ES-I3 (cell line): ENCODE results near the gene TMEM258.

Experiments used
- H3K36me3 ChIP-seq: 2 replicates; pipeline ENCODE4 v1.6.1; 2013; ENCODE audit warnings: mild to moderate bottlenecking, low read length, control low read depth, moderate library complexity; ENCODE audit not compliant: insufficient read depth
- H3K4me1 ChIP-seq: 2 replicates; pipeline ENCODE4 v1.6.1; 2013; ENCODE audit warnings: mild to moderate bottlenecking, control low read depth, low read length; ENCODE audit not compliant: insufficient read depth
- H3K9ac ChIP-seq: 2 replicates; pipeline ENCODE4 v1.6.1; 2013; ENCODE audit warnings: low read depth, mild to moderate bottlenecking, low read length, moderate library complexity
- H3K9me3 ChIP-seq: 2 replicates; pipeline ENCODE4 v1.6.1; 2013; ENCODE audit warnings: mild to moderate bottlenecking, low read length, moderate library complexity; ENCODE audit not compliant: control insufficient read depth, insufficient read depth

The TMEM258 gene

DNA sequence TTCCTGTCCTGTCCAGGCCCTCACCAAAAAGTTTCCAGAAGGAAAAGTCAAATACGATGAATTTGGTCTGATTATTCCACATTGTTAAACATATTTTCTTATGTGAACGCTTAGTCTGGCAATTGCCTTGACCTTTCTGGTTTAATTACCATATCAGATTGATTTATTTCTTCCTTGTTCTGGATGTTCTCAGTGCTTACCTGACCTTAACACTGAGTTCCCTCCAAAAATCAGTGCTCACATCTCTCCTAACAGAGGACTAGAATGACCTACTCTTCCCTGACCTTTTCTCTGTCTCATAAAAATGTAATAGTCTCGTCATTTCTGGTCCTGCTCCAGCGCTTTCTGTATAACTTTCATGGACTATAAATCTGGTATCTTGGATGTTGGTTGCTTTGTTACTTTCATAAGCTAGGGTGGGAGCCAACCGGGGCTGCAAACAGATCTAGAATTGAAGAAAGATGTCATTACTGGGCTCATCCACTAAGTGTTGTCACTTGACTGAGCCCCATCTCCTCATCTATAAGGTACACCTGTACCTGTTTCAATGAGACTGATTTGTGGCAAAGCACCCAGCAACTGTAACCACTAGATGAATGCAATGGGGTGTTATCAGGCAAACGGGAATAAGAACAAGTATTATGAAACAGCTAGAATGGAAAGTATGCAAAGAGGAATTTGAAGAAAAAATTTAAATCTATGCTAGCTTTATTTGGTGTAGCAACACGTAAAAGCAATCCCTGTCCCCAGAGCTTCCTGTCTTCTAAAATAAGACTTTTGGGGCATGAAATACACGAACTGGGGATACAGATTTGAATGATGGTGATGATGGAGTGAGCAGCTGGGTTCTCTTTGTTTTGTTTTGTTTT is 38.1 kb upstream of the TMEM258 start:
- Histone ChIP-seq H3K9ac (0 out of 2 replicates have a peak overlapping the region, but pooled peaks have one; percentile 54), H3K4me1 (peaks cover 30% of the 10 kb centered on the region), H3K36me3 (peaks cover 3% of the 10 kb centered on the region; the same call in 1 of the 2 replicates), H3K9me3 (no peaks in the 10 kb centered on the region)

DNA sequence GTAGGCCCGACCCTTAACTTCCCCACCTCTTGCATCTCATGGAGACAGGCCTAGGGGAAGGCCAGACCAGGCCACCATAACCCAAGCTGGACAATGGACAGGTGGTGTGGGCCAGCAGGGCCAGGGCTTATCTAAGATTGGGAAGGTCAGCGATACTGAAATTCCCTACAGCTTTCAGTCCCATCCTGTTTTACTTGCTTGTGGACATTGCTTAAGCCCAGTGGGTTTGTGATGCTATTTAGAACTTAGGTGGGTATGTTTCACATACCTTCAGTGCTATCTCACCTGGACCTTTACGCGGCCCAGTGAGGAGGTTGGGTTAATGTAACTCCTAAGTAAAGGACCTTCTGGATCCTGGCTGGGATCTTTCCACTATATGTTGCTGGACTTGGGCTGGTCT is 37.4 kb upstream of the TMEM258 start:
- H3K9ac ChIP-seq, result peak overlapping the region; percentile 54
- H3K9me3 ChIP-seq, result no peaks in the 10 kb centered on the region
- H3K36me3 ChIP-seq, result peaks cover 3% of the 10 kb centered on the region; the same call in 1 of the 2 replicates
- peaks cover 26% of the 10 kb centered on the region for H3K4me1 ChIP-seq

DNA sequence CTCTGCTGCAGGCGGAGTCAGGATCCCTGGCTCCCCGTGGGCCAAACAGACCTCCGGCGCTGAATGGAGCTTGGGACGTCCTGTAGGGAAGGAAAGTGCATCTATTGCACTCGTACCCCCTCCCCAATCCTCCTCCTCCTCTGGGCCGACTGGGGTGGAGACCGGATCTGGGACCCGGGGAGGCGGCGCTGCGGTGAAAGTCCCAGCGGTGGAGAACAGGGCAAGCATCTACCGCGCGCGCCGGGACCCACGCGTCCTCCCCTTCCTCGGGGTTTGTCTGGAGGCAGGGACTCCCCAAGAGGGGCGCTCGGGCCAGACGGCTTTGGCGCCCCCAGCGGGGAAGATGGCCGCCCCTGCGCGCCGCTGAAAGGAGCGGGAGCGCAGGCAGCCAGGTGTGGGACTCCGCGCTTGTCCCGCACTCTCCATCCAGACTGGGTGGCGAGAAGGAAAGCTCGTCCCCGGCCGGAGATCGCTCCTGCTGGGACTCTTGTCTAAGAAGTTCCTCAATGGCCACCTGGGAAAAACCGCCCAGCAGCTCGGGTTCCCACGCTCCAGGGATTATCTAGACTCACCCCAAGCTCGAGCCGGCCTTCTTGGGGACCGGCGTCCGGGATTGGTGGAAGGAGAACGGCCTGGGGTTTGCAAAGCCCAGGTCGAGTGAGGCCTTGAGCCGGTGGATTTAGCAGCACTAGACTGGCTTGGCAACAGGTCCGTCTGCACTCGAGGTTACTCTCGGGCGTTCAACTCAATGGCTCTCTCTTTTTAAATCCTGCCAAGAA is 36.4 kb upstream of the TMEM258 start:
- peaks cover 3% of the 10 kb centered on the region; the same call in 1 of the 2 replicates for H3K36me3 ChIP-seq
- H3K4me1 ChIP-seq, result peaks cover 17% of the 10 kb centered on the region
- H3K9ac ChIP-seq, result peak overlapping the region; percentile 54
- no peaks in the 10 kb centered on the region for H3K9me3 ChIP-seq

DNA sequence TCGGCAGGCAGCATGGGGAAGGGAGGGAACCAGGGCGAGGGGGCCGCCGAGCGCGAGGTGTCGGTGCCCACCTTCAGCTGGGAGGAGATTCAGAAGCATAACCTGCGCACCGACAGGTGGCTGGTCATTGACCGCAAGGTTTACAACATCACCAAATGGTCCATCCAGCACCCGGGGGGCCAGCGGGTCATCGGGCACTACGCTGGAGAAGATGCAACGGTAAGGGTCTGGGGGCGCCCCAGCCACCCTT is 35.9 kb upstream of the TMEM258 start:
- no peaks in the 10 kb centered on the region for H3K9me3 ChIP-seq
- H3K36me3 ChIP-seq, result peaks cover 3% of the 10 kb centered on the region; the same call in 1 of the 2 replicates
- peak overlapping the region; percentile 54 for H3K9ac ChIP-seq
- H3K4me1 ChIP-seq, result peaks cover 15% of the 10 kb centered on the region

DNA sequence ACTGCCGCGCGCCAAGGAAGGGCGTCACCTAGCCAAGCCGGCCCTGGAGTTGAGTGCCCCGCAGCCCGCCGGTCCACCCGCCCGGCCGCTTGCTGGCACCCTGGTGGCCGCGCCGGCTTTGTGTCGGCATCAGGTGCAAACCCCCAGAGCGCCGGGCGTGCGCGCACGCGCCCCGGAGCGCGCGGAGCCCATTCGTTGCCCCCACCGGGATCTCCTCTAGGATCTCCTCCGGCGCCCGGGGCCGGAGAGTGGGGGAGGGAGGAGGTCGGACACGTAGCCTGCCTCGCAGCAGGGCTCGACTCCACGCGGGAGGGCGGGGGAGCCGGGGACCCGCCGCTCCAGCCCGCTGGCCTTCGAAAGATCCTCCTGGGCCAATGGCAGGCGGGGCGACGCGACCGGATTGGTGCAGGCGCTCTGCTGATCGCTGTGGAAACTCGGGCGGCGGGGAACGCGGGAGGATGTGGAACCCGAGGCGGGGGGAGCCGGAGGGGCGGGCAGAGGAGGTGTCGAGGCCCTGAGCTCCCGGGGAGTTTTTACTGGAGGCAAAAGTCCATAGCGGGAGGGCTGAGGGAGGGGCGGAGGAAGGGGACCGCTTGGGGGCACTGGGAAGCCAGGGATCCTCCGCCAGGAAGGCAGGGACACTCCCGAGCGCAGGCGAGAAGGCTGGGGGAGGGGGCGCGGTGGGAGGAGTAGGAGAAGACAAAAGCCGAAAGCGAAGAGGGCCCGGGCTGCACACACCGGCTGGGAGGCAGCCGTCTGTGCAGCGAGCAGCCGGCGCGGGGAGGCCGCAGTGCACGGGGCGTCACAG is 35.4 kb upstream of the TMEM258 start, which contains the start of gene FADS2:
TSS of gene FADS2 (plus strand) at position 730 of the 808 bp plus-strand sequence. CDS start 91 bp downstream, outside the sequence.
- H3K36me3 ChIP-seq, result peaks cover 3% of the 10 kb centered on the region; the same call in 1 of the 2 replicates
- no peaks in the 10 kb centered on the region for H3K9me3 ChIP-seq
- peak within 1 kb of the TSS; percentile 54 for H3K9ac ChIP-seq
- H3K4me1 ChIP-seq, result peaks cover 15% of the 10 kb centered on the region

DNA sequence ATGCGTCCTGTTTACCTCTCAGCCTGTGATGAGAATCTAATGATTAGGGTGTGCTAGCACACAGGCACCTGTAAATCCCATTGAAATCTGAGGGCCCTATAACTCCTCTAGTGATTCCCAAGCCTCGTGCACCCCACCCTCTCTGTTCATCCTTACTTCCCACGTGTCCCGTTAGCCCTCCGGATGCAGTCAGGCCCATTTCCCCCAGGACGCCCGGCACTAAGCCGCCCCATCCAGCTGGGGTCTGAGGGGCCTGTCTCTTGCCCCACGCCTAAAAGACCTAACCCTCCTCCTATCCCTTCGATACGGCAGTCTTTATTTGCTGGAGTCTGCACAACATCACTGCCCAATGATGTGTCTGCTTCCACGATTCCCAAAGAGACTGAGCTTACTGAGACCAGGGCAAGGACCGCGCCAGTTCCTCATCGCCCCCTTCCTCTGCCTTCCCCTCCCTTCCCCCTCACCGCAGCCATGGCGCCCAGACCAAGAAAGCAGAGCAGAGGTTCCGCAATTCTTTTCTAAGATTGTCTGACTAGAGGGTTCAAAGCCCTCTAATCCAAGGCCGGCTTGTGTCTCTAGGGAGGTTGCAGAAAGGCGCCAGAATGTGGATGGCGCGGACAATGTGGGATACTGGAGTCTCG is 34.7 kb upstream of the TMEM258 start:
- H3K36me3 ChIP-seq, result peaks cover 3% of the 10 kb centered on the region; the same call in 1 of the 2 replicates
- peak overlapping the region; percentile 54 for H3K9ac ChIP-seq
- peaks cover 15% of the 10 kb centered on the region for H3K4me1 ChIP-seq
- no peaks in the 10 kb centered on the region for H3K9me3 ChIP-seq

DNA sequence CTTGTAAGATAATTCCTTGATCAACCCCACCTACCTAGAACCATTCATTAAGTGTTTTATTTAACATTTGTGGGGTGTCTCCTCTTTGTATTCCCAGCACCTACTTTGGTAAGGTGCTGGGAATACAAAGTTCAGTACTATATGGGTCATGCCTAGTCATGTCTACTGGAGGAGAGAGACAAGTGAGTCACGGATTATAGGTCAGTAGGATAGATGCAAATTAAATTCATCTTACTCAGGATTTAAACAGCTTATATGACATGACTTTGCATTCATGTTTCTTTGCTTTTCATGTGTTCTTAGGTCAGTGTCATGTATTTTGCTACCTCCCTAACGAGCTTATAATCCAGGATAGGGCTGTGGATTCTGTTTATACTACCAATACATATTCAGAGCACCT is 27.8 kb upstream of the TMEM258 start:
- H3K36me3 ChIP-seq, result no peaks in the 10 kb centered on the region; the same call in 1 of the 2 replicates
- H3K4me1 ChIP-seq, result peaks cover 15% of the 10 kb centered on the region; the same call in 1 of the 2 replicates
- H3K9ac ChIP-seq, result no peak overlapping the region
- no peaks in the 10 kb centered on the region for H3K9me3 ChIP-seq

DNA sequence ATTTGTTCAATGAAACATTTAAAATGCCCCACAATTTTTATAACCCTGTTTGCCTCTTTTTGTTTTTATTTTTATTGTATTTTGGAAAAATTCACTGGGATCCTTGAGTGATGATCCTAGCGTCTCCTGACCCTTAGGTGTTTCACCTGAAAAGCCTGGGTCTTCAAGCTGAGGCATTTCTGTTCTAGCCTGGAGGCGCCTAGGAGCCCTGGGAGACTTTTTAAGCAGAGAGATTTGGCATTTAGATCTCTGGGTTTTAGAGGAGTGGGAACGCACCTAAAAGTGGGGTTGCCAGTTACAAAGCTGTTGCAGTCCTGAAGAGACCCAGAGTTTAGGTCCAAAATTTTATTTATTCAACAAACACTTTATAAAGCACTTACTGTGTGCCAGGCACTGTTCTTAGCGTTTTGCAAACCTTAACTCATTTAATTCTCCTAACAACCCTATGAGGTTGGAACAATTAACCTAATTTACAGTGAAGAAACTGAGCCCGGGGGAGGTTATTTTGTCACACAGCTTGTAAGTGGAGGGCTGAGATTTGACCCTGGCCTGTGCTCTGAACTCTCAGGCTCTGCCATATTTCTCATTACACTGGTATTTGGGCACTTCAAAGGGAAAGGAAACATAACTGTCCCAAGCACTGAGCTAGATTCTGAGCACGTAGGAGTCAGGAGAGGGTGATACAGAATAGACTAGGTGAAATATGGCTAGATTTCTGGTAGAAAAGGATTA is 25.2 kb upstream of the TMEM258 start:
- Histone ChIP-seq H3K36me3 (no peaks in the 10 kb centered on the region; the same call in 1 of the 2 replicates), H3K4me1 (peaks cover 20% of the 10 kb centered on the region; the same call in 1 of the 2 replicates), H3K9ac (peak overlapping the region; percentile 96), H3K9me3 (no peaks in the 10 kb centered on the region)

DNA sequence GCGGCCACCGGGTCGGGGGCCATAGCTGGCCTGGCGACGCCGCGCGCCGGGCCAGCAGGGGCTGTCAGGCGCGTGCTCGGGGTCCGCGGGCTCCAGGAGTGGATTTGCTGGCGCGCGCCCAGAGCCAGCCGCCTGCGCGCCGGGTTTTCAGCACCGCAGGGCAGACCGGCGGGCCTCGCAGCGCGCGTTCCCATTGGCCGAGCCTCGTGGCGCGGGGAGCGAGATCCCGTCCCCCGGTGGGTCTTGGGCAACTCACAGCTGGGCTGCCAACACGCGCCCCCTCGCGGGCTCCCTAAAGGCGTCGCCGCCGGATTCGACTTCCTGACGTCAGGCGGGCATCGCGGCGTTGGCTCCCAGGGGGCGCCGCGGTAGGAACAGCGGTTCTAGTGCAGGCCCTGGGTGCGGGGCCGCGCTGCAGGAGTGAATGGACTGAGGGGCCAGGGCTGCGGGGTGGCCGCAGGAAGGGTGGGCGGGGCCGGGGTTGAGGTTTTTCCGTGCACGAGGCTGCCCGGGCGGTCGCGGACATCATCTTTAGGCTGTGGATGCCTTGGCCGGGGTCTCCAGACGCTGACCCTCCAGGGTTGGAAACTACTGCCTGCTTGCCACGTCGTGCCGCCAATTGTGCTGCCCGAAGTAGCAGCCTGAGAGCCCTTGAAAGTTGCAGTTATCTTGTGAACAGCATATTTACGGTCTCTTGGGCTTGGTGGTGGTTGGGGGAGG is 24.5 kb upstream of the TMEM258 start, which contains the start of gene FADS1:
TSS of gene FADS1 (minus strand) at position 268 of the 720 bp plus-strand sequence. CDS start at position 194, 74 bp downstream.
- Histone ChIP-seq H3K36me3 (peaks cover 7% of the 10 kb centered on the region), H3K9ac (peak within 1 kb of the TSS; percentile 96), H3K4me1 (peaks cover 20% of the 10 kb centered on the region; the same call in 1 of the 2 replicates), H3K9me3 (no peaks in the 10 kb centered on the region)

DNA sequence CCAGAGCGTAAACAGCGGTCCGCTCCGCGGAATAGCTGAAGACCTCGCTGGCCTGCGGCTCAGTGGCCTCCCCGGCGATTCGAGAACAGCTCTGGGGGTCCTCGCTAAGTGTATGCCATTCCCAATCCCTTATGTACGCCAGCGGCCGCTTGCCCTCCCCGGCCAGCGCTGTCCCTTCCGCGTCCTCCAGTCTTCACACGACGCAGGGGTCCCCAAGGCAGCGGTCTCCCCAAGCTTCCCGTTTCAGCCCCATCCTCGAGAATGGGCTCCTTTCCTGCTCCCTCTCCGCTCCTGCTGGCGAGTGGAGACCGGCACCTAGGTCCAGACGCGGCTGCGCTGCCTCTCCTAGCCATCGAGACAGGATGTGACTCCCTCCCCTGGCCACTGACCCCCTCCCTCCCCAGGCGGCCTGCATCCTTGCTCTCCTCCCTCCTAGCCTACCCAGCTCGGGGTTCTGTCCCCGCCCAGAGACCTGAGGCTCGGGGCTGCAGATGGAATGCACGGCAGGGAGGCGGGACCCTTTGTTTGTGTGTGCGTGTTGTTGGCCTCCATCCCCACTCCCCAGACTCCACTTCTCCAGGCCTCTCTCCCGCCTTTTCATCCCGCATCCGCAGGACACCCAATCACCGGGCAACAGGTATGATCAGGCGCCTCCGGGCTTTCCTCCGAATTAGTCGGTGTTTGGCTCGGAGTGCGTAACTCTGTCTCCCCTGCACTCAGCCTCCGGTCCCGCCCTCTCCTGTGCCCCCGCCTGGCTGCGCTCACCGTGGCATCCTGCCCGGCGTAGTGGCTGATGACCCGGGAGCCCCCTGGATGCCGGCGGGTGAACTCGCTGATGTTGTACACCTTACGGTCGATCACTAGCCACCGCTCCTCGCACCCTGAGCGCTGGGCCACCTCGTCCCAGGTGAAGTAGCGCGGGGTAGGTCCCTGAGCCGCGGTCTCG is 23.7 kb upstream of the TMEM258 start:
- Histone ChIP-seq H3K4me1 (peaks cover 20% of the 10 kb centered on the region; the same call in 1 of the 2 replicates), H3K9ac (peak overlapping the region; percentile 96), H3K36me3 (peaks cover 12% of the 10 kb centered on the region), H3K9me3 (no peaks in the 10 kb centered on the region)

DNA sequence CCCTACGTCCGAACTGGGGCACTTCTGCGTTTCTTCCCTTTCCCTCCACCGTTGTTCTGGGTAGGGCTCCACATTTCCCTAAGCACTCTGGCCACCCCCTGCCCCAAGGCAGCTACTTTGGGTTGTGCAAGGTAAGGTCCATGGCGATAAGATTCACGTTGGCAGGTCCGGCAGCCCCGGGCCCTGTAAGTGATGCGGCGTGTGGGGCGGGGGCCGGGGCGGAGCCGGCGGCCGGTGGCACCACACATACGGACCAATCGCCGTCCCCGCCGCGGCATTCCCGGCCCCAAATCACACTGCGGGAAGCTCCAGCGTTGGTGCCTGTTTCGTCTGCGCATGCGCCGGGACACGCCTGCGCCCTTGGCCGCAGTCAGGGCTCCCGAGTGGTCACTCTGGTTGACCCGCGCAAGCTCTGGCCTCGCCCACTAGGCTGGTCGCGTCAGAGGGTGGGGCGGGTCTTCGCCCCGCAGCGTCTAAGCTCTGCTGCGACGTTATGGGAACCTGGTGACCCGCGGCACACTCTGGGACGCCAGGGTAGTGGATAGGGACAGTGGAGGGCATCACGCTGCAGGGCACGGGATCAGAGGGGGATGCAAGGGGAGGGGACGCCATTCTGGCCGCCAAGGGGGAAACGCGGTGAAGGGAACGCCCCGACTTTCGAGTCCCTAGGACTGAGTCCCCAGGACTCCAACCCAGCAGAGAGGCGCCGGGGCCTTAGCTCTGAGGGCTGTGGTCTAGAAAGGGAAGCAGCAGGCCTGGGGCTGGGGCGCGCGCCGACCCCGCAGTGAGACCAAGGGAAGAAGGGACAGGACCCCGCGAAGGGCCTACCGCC is 22.8 kb upstream of the TMEM258 start:
- H3K36me3 ChIP-seq, result peaks cover 19% of the 10 kb centered on the region
- H3K9me3 ChIP-seq, result no peaks in the 10 kb centered on the region
- peaks cover 17% of the 10 kb centered on the region; the same call in 1 of the 2 replicates for H3K4me1 ChIP-seq
- peak overlapping the region; percentile 96 for H3K9ac ChIP-seq
